Measurements from ENCODE around the gene COBL. TPM values are rescaled to one million over a fixed set of nuclear protein-coding genes. Genes with fewer than 3 reads are reported as not detected.

COBL gene
- total RNA-seq, 2 donors from 2014 or later = 1.4 to 1.6 TPM

DNA sequence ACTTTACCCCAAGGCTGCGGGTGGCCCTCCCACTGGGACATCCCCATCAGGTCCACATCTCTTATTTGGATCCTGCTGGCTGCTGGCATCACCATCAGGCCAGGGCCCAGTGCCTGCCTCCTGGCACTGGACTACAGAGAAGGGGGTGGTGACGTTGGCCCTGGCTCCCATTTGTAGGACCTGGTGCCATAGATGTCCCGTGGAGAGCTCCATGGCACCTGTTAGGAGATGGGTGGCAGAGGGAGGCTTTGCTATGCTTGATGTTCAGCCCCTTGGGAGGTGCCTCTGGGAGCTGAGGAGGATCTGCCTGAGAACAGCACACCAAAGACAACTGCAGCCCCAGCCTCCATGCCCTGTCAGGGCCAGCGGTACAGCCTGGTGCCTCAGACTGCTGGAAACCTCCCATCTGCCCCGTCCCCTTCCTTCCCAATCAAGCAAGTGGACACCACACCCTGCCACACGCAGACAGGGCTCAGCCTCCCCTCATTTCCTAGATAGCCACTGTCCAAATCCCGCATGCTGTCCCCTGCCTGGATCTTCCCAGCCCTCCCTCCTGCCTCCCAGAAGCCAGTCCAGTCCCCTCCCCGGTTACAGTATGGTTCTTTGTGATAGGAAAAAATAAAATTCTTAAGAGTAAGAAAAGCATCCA, 303.9 kb downstream of the COBL start:
- no peak overlapping the region for H3K4me3 ChIP-seq
- no peaks in the 10 kb centered on the region for H3K9me3 ChIP-seq
- TF ChIP-seq, protein P1, sequence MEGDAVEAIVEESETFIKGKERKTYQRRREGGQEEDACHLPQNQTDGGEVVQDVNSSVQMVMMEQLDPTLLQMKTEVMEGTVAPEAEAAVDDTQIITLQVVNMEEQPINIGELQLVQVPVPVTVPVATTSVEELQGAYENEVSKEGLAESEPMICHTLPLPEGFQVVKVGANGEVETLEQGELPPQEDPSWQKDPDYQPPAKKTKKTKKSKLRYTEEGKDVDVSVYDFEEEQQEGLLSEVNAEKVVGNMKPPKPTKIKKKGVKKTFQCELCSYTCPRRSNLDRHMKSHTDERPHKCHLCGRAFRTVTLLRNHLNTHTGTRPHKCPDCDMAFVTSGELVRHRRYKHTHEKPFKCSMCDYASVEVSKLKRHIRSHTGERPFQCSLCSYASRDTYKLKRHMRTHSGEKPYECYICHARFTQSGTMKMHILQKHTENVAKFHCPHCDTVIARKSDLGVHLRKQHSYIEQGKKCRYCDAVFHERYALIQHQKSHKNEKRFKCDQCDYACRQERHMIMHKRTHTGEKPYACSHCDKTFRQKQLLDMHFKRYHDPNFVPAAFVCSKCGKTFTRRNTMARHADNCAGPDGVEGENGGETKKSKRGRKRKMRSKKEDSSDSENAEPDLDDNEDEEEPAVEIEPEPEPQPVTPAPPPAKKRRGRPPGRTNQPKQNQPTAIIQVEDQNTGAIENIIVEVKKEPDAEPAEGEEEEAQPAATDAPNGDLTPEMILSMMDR (IDR thresholded peaks at IDR 0.05) = no peak
- no peaks in the 10 kb centered on the region for H3K4me1 ChIP-seq (ENCODE audit: control insufficient read depth in 1 of 2, low read depth in 2 of 2)
- no peak for ATAC-seq (ENCODE audit: insufficient number of reproducible peaks, low FRiP score, low read depth)
- DNase-seq (ENCODE audit: low spot score) = no peak
- H3K27ac ChIP-seq = no peak overlapping the region
- H3K27me3 ChIP-seq (replicated peaks; ENCODE audit: insufficient read depth) = no peaks in the 10 kb centered on the region
- H3K36me3 ChIP-seq = no peaks in the 10 kb centered on the region

GRCh38 chr7:51011710-51012350, 304.8 kb downstream of the COBL start:
- TF ChIP-seq, protein P1 (IDR thresholded peaks at IDR 0.05) = no peak
- no peaks in the 10 kb centered on the region for H3K4me1 ChIP-seq (ENCODE audit: control insufficient read depth in 1 of 2, low read depth in 2 of 2)
- DNase-seq (ENCODE audit: low spot score) = no peak
- H3K4me3 ChIP-seq = no peak overlapping the region
- no peak for ATAC-seq (ENCODE audit: insufficient number of reproducible peaks, low FRiP score, low read depth)
- no peaks in the 10 kb centered on the region for H3K9me3 ChIP-seq
- H3K36me3 ChIP-seq = no peaks in the 10 kb centered on the region
- no peaks in the 10 kb centered on the region for H3K27me3 ChIP-seq (replicated peaks; ENCODE audit: insufficient read depth)
- H3K27ac ChIP-seq = no peak overlapping the region

DNA sequence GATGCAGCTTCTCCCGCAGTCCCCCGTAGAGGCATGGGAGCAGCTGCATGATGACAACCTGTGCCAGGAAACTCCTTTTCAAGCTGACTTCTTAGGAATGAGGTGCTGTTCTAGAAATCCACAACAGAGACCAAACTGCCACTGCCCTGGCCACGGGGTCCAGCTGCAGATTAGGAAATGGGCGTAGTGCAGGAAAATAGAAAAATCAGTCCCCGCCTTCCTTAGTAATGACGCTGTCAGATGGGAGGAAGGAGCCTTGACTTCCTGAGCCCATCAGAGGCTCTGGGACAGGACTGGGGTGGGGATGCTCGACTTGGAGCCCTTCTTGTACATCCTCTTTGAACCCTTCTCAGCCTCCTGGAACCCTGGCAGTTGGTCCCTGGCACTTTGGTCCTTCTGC, 306.1 kb downstream of the COBL start:
- Histone ChIP-seq H3K36me3 (no peaks in the 10 kb centered on the region), H3K4me1 (ENCODE audit: control insufficient read depth in 1 of 2, low read depth in 2 of 2) (no peaks in the 10 kb centered on the region), H3K27ac (no peak overlapping the region), H3K27me3 (replicated peaks; ENCODE audit: insufficient read depth) (no peaks in the 10 kb centered on the region), H3K9me3 (no peaks in the 10 kb centered on the region), H3K4me3 (no peak overlapping the region)
- ATAC-seq (ENCODE audit: insufficient number of reproducible peaks, low FRiP score, low read depth) = no peak
- DNase-seq (ENCODE audit: low spot score) = no peak
- TF ChIP-seq, protein P1 (IDR thresholded peaks at IDR 0.05) = no peak

- DNase-seq (ENCODE audit: low spot score) = no peak
- ATAC-seq (ENCODE audit: insufficient number of reproducible peaks, low FRiP score, low read depth) = no peak
- Histone ChIP-seq H3K4me1 (ENCODE audit: control insufficient read depth in 1 of 2, low read depth in 2 of 2) (no peaks in the 10 kb centered on the region), H3K9me3 (no peaks in the 10 kb centered on the region), H3K27ac (no peak overlapping the region), H3K27me3 (replicated peaks; ENCODE audit: insufficient read depth) (no peaks in the 10 kb centered on the region), H3K4me3 (no peak overlapping the region), H3K36me3 (no peaks in the 10 kb centered on the region)
- TF ChIP-seq, protein P1 (IDR thresholded peaks at IDR 0.05) = no peak
These were observed 306.7 kb downstream of the COBL start for GRCh38 chr7:51009716-51010496.

Measured in thoracic aorta (tissue), 2 donors.